Measurements from ENCODE around the gene ANAPC4.
"Not testable (repeated sequence)": the region's sequence is repeated elsewhere in the genome, so short reads cannot be mapped to it uniquely, and the experiment has no call there.

Gene ANAPC4

GRCh38 chr4:25376754-25377571 lies at the start of gene ANAPC4:
Gene ANAPC4, plus strand, starts transcription at chr4:25377263. Its CDS starts 165 bp downstream, at chr4:25377428.
- peaks cover 20% of the 10 kb centered on the region for H3K4me1 ChIP-seq
- TF ChIP-seq Cebpa-rat (IDR thresholded peaks at IDR 0.05) = no peak
- H3K27me3 ChIP-seq = no peaks in the 10 kb centered on the region
- H3K4me2 ChIP-seq = peak within 1 kb of the TSS; percentile 85
- no peaks in the 10 kb centered on the region for H4K20me1 ChIP-seq
- H3K9me3 ChIP-seq = no peaks in the 10 kb centered on the region
- H3K36me3 ChIP-seq = peaks cover 36% of the 10 kb centered on the region
- H3K27ac ChIP-seq = peak within 1 kb of the TSS; percentile 71
- peak within 1 kb of the TSS; percentile 84 for H3K9ac ChIP-seq
- H3K4me3 ChIP-seq = peak within 1 kb of the TSS; percentile 93

- H3K27me3 ChIP-seq, H3K4me3 ChIP-seq, H3K4me2 ChIP-seq, H3K9ac ChIP-seq, H4K20me1 ChIP-seq, H3K4me1 ChIP-seq, H3K9me3 ChIP-seq, H3K27ac ChIP-seq: not testable (repeated sequence)
- peaks cover 11% of the 10 kb centered on the region for H3K36me3 ChIP-seq
These were observed 48.6 kb upstream of the ANAPC4 start for GRCh38 chr4:25328463-25328862.

GRCh38 chr4:25330335-25330734 lies 46.7 kb upstream of the ANAPC4 start:
- Histone ChIP-seq H3K9ac (no peak overlapping the region), H3K4me2 (no peak overlapping the region)
- no peak for TF ChIP-seq Cebpa-rat (IDR thresholded peaks at IDR 0.05)

GRCh38 chr4:25330905-25331808 lies 45.9 kb upstream of the ANAPC4 start:
- Histone ChIP-seq H3K9ac (no peak overlapping the region), H3K4me2 (no peak overlapping the region)
- TF ChIP-seq Cebpa-rat (IDR thresholded peaks at IDR 0.05) = no peak

More at GRCh38 chr4:25330335-25330734, 46.7 kb upstream of the ANAPC4 start:
- no peaks in the 10 kb centered on the region for H3K4me1 ChIP-seq
- no peaks in the 10 kb centered on the region for H3K27me3 ChIP-seq
- no peaks in the 10 kb centered on the region for H4K20me1 ChIP-seq
- no peaks in the 10 kb centered on the region for H3K9me3 ChIP-seq
- H3K36me3 ChIP-seq = peaks cover 22% of the 10 kb centered on the region
- no peak overlapping the region for H3K27ac ChIP-seq
- H3K4me3 ChIP-seq = no peak overlapping the region

GRCh38 chr4:25343671-25344070 lies 33.4 kb upstream of the ANAPC4 start:
- H3K9ac ChIP-seq = no peak overlapping the region
- no peaks in the 10 kb centered on the region for H3K27me3 ChIP-seq
- H3K4me3 ChIP-seq = no peak overlapping the region
- H3K4me1 ChIP-seq = no peaks in the 10 kb centered on the region
- no peaks in the 10 kb centered on the region for H3K9me3 ChIP-seq
- no peaks in the 10 kb centered on the region for H4K20me1 ChIP-seq
- H3K36me3 ChIP-seq = peaks cover 31% of the 10 kb centered on the region
- no peak overlapping the region for H3K4me2 ChIP-seq
- no peak overlapping the region for H3K27ac ChIP-seq
- TF ChIP-seq Cebpa-rat (IDR thresholded peaks at IDR 0.05) = no peak

More at GRCh38 chr4:25330905-25331808, 45.9 kb upstream of the ANAPC4 start:
- Histone ChIP-seq H3K4me1 (no peaks in the 10 kb centered on the region), H3K27ac (no peak overlapping the region), H3K27me3 (no peaks in the 10 kb centered on the region), H3K9me3 (no peaks in the 10 kb centered on the region), H3K4me3 (no peak overlapping the region), H4K20me1 (no peaks in the 10 kb centered on the region), H3K36me3 (peaks cover 28% of the 10 kb centered on the region)

- Histone ChIP-seq H3K36me3 (peaks cover 21% of the 10 kb centered on the region), H4K20me1 (no peaks in the 10 kb centered on the region), H3K4me1 (no peaks in the 10 kb centered on the region), H3K4me2 (no peak overlapping the region), H3K27ac (no peak overlapping the region), H3K9ac (no peak overlapping the region), H3K9me3 (no peaks in the 10 kb centered on the region), H3K4me3 (no peak overlapping the region), H3K27me3 (no peaks in the 10 kb centered on the region)
- no peak for TF ChIP-seq Cebpa-rat (IDR thresholded peaks at IDR 0.05)
These were observed 31.3 kb upstream of the ANAPC4 start for GRCh38 chr4:25345744-25346143.

GRCh38 chr4:25346913-25347312 lies 30.1 kb upstream of the ANAPC4 start:
- no peak overlapping the region for H3K4me3 ChIP-seq
- no peak overlapping the region for H3K27ac ChIP-seq
- no peak for TF ChIP-seq Cebpa-rat (IDR thresholded peaks at IDR 0.05)
- no peaks in the 10 kb centered on the region for H3K27me3 ChIP-seq
- H4K20me1 ChIP-seq = no peaks in the 10 kb centered on the region
- no peak overlapping the region for H3K9ac ChIP-seq
- H3K9me3 ChIP-seq = no peaks in the 10 kb centered on the region
- no peaks in the 10 kb centered on the region for H3K4me1 ChIP-seq
- peaks cover 15% of the 10 kb centered on the region; the same call in 1 of the 2 replicates for H3K36me3 ChIP-seq
- no peak overlapping the region for H3K4me2 ChIP-seq

GRCh38 chr4:25347473-25347872 lies 29.6 kb upstream of the ANAPC4 start:
- no peak overlapping the region for H3K27ac ChIP-seq
- no peak for TF ChIP-seq Cebpa-rat (IDR thresholded peaks at IDR 0.05)

GRCh38 chr4:25347971-25348370 lies 29.1 kb upstream of the ANAPC4 start:
- Histone ChIP-seq H3K4me3 (no peak overlapping the region), H3K4me1 (no peaks in the 10 kb centered on the region), H3K27me3 (no peaks in the 10 kb centered on the region), H3K27ac (no peak overlapping the region), H3K4me2 (no peak overlapping the region), H3K9ac (no peak overlapping the region), H3K36me3 (peaks cover 18% of the 10 kb centered on the region; the same call in 1 of the 2 replicates), H4K20me1 (no peaks in the 10 kb centered on the region), H3K9me3 (no peaks in the 10 kb centered on the region)
- TF ChIP-seq Cebpa-rat (IDR thresholded peaks at IDR 0.05) = no peak

More at GRCh38 chr4:25347473-25347872, 29.6 kb upstream of the ANAPC4 start:
- no peak overlapping the region for H3K4me2 ChIP-seq
- no peak overlapping the region for H3K9ac ChIP-seq
- no peaks in the 10 kb centered on the region for H3K9me3 ChIP-seq
- no peaks in the 10 kb centered on the region for H3K4me1 ChIP-seq
- no peaks in the 10 kb centered on the region for H4K20me1 ChIP-seq
- peaks cover 18% of the 10 kb centered on the region; the same call in 1 of the 2 replicates for H3K36me3 ChIP-seq
- H3K27me3 ChIP-seq = no peaks in the 10 kb centered on the region
- H3K4me3 ChIP-seq = no peak overlapping the region

- H3K27ac ChIP-seq = no peak overlapping the region
- no peak for TF ChIP-seq Cebpa-rat (IDR thresholded peaks at IDR 0.05)
- peaks cover 12% of the 10 kb centered on the region; the same call in 1 of the 2 replicates for H3K36me3 ChIP-seq
- no peak overlapping the region for H3K4me3 ChIP-seq
- no peak overlapping the region for H3K4me2 ChIP-seq
- H3K4me1 ChIP-seq = no peaks in the 10 kb centered on the region
- H3K27me3 ChIP-seq = no peaks in the 10 kb centered on the region
- no peaks in the 10 kb centered on the region for H3K9me3 ChIP-seq
- no peak overlapping the region for H3K9ac ChIP-seq
- H4K20me1 ChIP-seq = no peaks in the 10 kb centered on the region
These were observed 26.5 kb upstream of the ANAPC4 start for GRCh38 chr4:25350561-25350960.

Measured in BLaER1 (cell line).